Caco-2 (cell line): ENCODE results near the gene AGO3. TPM values are rescaled to one million over a fixed set of nuclear protein-coding genes. Genes with fewer than 3 reads are reported as not detected.
"Not testable (repeated sequence)": the region's sequence is repeated elsewhere in the genome, so short reads cannot be mapped to it uniquely, and the experiment has no call there.

Experiments used
- BruUV-seq: library from RNA; stranded (reverse); fragments of 400-500 nt; replicated peaks from 2 replicates; lab custom pipeline; 2021; lab: Mats Ljungman, UMichigan
- CTCF ChIA-PET: fragments of 300-600 bp; sonication (Branson Sonifier 250); formaldehyde crosslinking; loops from one replicate; lab custom pipeline; 2022; ENCODE audit warnings: antibody characterized with exemption; lab: Charles Lee
- POLR2A ChIA-PET: fragments of 300-600 bp; sonication (Branson Sonifier 250); formaldehyde crosslinking; loops from one replicate; lab custom pipeline; 2022; ENCODE audit warnings: antibody characterized with exemption; lab: Charles Lee
- DNase-seq, 2 experiments: peaks; one replicate each; pipeline versions ENCODE4 v3.0.0 to v3.0.0-alpha.2; 2020 to 2022
- H3K27me3 ChIP-seq: replicated peaks from 2 replicates; pipeline ENCODE4 v1.6.0; 2011; ENCODE audit warnings: low read length; ENCODE audit not compliant: control insufficient read depth, insufficient read depth
- H3K36me3 ChIP-seq: 2 replicates; pipeline ENCODE4 v1.5.1; 2011; ENCODE audit warnings: low read length; ENCODE audit not compliant: control insufficient read depth, insufficient read depth
- H3K4me1 ChIP-seq: fragments of 250-450 bp; sonication (Bioruptor Pico); 2 replicates; pipeline ENCODE4 v1.5.1; 2020; ENCODE audit warnings: mild to moderate bottlenecking
- H3K4me3 ChIP-seq: 2 replicates; pipeline ENCODE4 v1.5.1; 2011; ENCODE audit warnings: low read depth, mild to moderate bottlenecking, control low read depth, low read length
- H3K9me3 ChIP-seq: fragments of 250-450 bp; sonication (Bioruptor Pico); 2 replicates; pipeline ENCODE4 v1.5.1; 2020; ENCODE audit warnings: mild to moderate bottlenecking, moderate library complexity
- H3K27ac Mint-ChIP-seq: one replicate; pipeline ENCODE4 v1.8.0; 2022; ENCODE audit warnings: mixed read lengths; ENCODE audit not compliant: unreplicated experiment
- H3K27me3 Mint-ChIP-seq: one replicate; pipeline ENCODE4 v1.8.0; 2022; ENCODE audit warnings: mixed read lengths; ENCODE audit not compliant: insufficient read depth, unreplicated experiment
- H3K36me3 Mint-ChIP-seq: one replicate; pipeline ENCODE4 v1.8.0; 2022; ENCODE audit warnings: mild to moderate bottlenecking, mixed read lengths; ENCODE audit not compliant: insufficient read depth, unreplicated experiment
- H3K4me1 Mint-ChIP-seq: one replicate; pipeline ENCODE4 v1.8.0; 2022; ENCODE audit warnings: low read depth, mixed read lengths; ENCODE audit not compliant: unreplicated experiment
- H3K4me3 Mint-ChIP-seq: one replicate; pipeline ENCODE4 v1.8.0; 2022; ENCODE audit warnings: mild to moderate bottlenecking, moderate library complexity, mixed read lengths; ENCODE audit not compliant: unreplicated experiment
- H3K9me3 Mint-ChIP-seq: one replicate; pipeline ENCODE4 v1.8.0; 2022; ENCODE audit warnings: mixed read lengths; ENCODE audit not compliant: unreplicated experiment
- intact Hi-C: fragments of 100-400 bp; cut with micrococcal nuclease; formaldehyde crosslinking; loops from one replicate; pipeline ENCODE4 v1.10.0; 2022; ENCODE audit not compliant: unreplicated experiment
- total RNA-seq: library from RNA; stranded (reverse); gene quantifications from 2 replicates; pipeline ENCODE4 v1.2.3, GENCODE V29; 2022
- TF ChIP-seq, protein P1 (sequence below), 2 experiments: fragments of 200-600 bp in 1 of 2; IDR thresholded peaks; 1 replicate in 1 of 2; 2 replicates in 1 of 2; pipeline versions ENCODE4 v1.5.1 to v1.8.0; 2011 to 2022; ENCODE audit warnings: antibody characterized with exemption in 1 of 2, control low read depth in 1 of 2, inconsistent platforms in 1 of 2, low read depth in 1 of 2, low read length in 1 of 2, mild to moderate bottlenecking in 1 of 2, moderate library complexity in 1 of 2; ENCODE audit not compliant: insufficient read depth in 1 of 2, severe bottlenecking in 1 of 2, unreplicated experiment in 1 of 2

AGO3 gene
- total RNA-seq, 1 experiment from 2014 or later: 18.1 TPM

GRCh38 chr1:36014722-36015220 is 83.9 kb downstream of the AGO3 start:
- H3K27me3 ChIP-seq: no peaks in the 10 kb centered on the region
- BruUV-seq: no TSS peak
- Mint-ChIP-seq H3K9me3 (no peaks in the 10 kb centered on the region), H3K27me3 (no peaks in the 10 kb centered on the region), H3K4me1 (no peaks in the 10 kb centered on the region), H3K27ac (no peak overlapping the region), H3K36me3 (peaks cover 24% of the 10 kb centered on the region), H3K4me3 (no peak overlapping the region)
- DNase-seq: no peak
- H3K4me3 ChIP-seq: no peak overlapping the region
- no peaks in the 10 kb centered on the region for H3K36me3 ChIP-seq
- H3K9me3 ChIP-seq: no peaks in the 10 kb centered on the region
- H3K4me1 ChIP-seq: no peaks in the 10 kb centered on the region
- TF ChIP-seq, protein P1, sequence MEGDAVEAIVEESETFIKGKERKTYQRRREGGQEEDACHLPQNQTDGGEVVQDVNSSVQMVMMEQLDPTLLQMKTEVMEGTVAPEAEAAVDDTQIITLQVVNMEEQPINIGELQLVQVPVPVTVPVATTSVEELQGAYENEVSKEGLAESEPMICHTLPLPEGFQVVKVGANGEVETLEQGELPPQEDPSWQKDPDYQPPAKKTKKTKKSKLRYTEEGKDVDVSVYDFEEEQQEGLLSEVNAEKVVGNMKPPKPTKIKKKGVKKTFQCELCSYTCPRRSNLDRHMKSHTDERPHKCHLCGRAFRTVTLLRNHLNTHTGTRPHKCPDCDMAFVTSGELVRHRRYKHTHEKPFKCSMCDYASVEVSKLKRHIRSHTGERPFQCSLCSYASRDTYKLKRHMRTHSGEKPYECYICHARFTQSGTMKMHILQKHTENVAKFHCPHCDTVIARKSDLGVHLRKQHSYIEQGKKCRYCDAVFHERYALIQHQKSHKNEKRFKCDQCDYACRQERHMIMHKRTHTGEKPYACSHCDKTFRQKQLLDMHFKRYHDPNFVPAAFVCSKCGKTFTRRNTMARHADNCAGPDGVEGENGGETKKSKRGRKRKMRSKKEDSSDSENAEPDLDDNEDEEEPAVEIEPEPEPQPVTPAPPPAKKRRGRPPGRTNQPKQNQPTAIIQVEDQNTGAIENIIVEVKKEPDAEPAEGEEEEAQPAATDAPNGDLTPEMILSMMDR (IDR thresholded peaks at IDR 0.05; ENCODE audit: insufficient read depth in 1 of 2, low read depth in 1 of 2, low read length in 1 of 2, severe bottlenecking in 1 of 2, unreplicated experiment in 1 of 2): no peak
- intact Hi-C loops: no loop called here
- ChIA-PET CTCF (no interaction called here), POLR2A (no interaction called here)

DNA sequence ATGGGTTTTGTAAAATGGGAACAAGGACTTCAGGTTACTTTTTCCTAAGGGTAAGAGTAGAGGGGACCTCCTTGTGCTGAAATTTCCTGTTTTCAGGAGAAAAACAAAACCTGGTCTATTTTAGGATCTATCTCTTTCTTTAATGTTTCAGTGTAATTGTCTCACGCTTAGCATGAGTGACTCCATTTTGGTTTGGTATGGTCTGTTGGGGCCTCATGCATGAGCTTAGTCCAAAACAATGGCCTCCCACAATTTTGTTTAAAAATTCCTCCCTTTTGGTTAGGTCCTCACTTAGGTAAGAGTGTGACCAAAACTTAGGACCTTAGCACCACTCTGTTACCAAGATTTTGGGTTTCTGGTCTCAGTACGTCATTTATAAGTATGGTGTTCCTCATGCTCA is 85.8 kb downstream of the AGO3 start:
- Histone ChIP-seq H3K4me3 (no peak overlapping the region), H3K27me3 (no peaks in the 10 kb centered on the region), H3K36me3 (no peaks in the 10 kb centered on the region), H3K4me1 (no peaks in the 10 kb centered on the region), H3K9me3 (no peaks in the 10 kb centered on the region)
- ChIA-PET CTCF (no interaction called here), POLR2A (no interaction called here)
- TF ChIP-seq, protein P1 (IDR thresholded peaks at IDR 0.05; ENCODE audit: insufficient read depth in 1 of 2, low read depth in 1 of 2, low read length in 1 of 2, severe bottlenecking in 1 of 2, unreplicated experiment in 1 of 2): no peak
- intact Hi-C loops: no loop called here
- no peaks in the 10 kb centered on the region for H3K27me3 Mint-ChIP-seq
- BruUV-seq: no TSS peak
- no peak overlapping the region for H3K27ac Mint-ChIP-seq
- H3K9me3 Mint-ChIP-seq: no peaks in the 10 kb centered on the region
- H3K4me1 Mint-ChIP-seq: no peaks in the 10 kb centered on the region
- no peak for DNase-seq
- H3K4me3 Mint-ChIP-seq: no peak overlapping the region
- peaks cover 24% of the 10 kb centered on the region for H3K36me3 Mint-ChIP-seq

DNA sequence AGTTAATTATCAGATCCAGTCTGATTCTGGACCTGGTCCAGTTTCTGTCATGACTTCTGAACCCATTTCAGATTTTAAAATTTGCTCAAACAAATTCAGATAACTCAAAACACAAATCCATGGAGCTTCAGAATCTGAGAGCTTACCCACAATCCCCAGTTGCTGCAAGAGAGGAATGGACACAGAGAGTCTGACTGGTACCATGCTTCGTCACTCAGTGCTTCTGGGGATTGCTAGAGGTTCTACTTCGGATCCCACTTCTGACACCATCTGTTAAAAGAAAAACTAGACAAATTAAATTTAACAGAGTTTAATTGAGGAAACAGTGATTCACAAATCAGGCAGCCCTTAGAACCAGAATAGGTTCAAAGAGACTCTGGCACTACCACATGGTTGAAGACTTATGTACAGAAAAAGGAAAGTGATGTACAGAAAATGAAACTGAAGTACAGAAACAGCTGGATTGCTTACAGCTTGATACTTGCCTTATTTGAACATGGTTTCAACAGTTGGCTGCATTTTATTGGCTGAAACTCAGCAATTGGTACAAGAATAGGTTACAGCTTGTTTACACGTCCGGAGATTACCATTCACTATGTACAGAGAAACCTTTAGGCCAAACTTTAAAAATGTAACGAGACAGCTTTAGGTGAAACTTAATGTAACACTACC is 92.3 kb downstream of the AGO3 start:
- CTCF ChIA-PET: no interaction called here
- TF ChIP-seq, protein P1 (IDR thresholded peaks at IDR 0.05; ENCODE audit: insufficient read depth in 1 of 2, low read depth in 1 of 2, low read length in 1 of 2, severe bottlenecking in 1 of 2, unreplicated experiment in 1 of 2): no peak
- H3K9me3 Mint-ChIP-seq: no peaks in the 10 kb centered on the region
- DNase-seq: no peak
- Histone ChIP-seq H3K36me3 (no peaks in the 10 kb centered on the region), H3K9me3 (no peaks in the 10 kb centered on the region), H3K27me3 (no peaks in the 10 kb centered on the region), H3K4me1 (no peaks in the 10 kb centered on the region), H3K4me3 (no peak overlapping the region)
- POLR2A ChIA-PET: no interaction called here
- no peak overlapping the region for H3K4me3 Mint-ChIP-seq
- H3K4me1 Mint-ChIP-seq: no peaks in the 10 kb centered on the region
- peaks cover 11% of the 10 kb centered on the region for H3K36me3 Mint-ChIP-seq
- intact Hi-C loops: no loop called here
- BruUV-seq: no TSS peak
- no peaks in the 10 kb centered on the region for H3K27me3 Mint-ChIP-seq
- no peak overlapping the region for H3K27ac Mint-ChIP-seq

DNA sequence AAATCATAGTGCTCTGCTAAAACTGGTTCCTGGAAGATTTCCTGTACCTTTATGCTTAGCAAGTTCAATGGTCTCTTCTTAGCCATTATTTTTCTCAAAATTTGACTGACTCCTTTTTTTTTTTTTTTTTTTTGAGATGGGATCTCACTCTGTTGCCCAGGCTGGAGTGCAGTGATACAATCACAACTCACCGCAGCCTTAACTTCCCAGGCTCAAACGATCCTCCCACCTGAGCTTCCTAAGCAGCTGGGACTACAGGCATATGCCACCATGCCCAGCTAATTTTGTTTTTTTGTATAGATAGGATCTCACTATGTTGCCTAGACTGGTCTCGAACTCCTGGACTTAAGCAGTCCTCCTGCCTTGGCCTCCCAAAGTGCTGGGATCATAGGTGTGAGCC is 93.1 kb downstream of the AGO3 start:
- H3K27me3 Mint-ChIP-seq, H3K4me3 Mint-ChIP-seq, H3K9me3 ChIP-seq, H3K36me3 ChIP-seq, H3K4me1 Mint-ChIP-seq, CTCF ChIA-PET, DNase-seq, H3K27ac Mint-ChIP-seq, H3K27me3 ChIP-seq, POLR2A ChIA-PET, BruUV-seq, H3K4me3 ChIP-seq, intact Hi-C loops, H3K9me3 Mint-ChIP-seq, H3K4me1 ChIP-seq: not testable (repeated sequence)
- H3K36me3 Mint-ChIP-seq: peaks cover 11% of the 10 kb centered on the region
